Stimulated activated CD4-positive, alpha-beta T cell treated with anti-CD3 and anti-CD28 coated beads, Interleukin-1b, Interleukin-23, amount 100 ng/mL, for 48 hours (primary cell): Measurements from ENCODE around the gene REV1.
"Not testable (repeated sequence)": the region's sequence is repeated elsewhere in the genome, so short reads cannot be mapped to it uniquely, and the experiment has no call there.

Experiments used
- DNase-seq: peaks from one replicate; pipeline ENCODE4 v3.0.0-alpha.2; 2020

The REV1 gene

GRCh38 chr2:99399795-99400194 lies 90.0 kb downstream of the REV1 start:
- no peak for DNase-seq

GRCh38 chr2:99399063-99399462 lies 90.8 kb downstream of the REV1 start:
- no peak for DNase-seq

GRCh38 chr2:99398303-99398702 lies 91.5 kb downstream of the REV1 start:
- no peak for DNase-seq

- no peak for DNase-seq
Observed at GRCh38 chr2:99397266-99397920, 92.4 kb downstream of the REV1 start.

GRCh38 chr2:99395589-99396130 lies 94.2 kb downstream of the REV1 start:
- no peak for DNase-seq

- no peak for DNase-seq
Observed at GRCh38 chr2:99389946-99390345, 99.9 kb downstream of the REV1 start.

GRCh38 chr2:99389371-99389770 lies 100.4 kb downstream of the REV1 start:
- no peak for DNase-seq

- no peak for DNase-seq
Observed at GRCh38 chr2:99388892-99389291, 100.9 kb downstream of the REV1 start.

- no peak for DNase-seq
Observed at GRCh38 chr2:99386011-99386410, 103.8 kb downstream of the REV1 start.

- no peak for DNase-seq
Observed at GRCh38 chr2:99382143-99382542, 107.7 kb downstream of the REV1 start.

- DNase-seq: no peak
Observed at GRCh38 chr2:99380376-99381010, 109.3 kb downstream of the REV1 start.

GRCh38 chr2:99377879-99378278 lies 111.9 kb downstream of the REV1 start:
- no peak for DNase-seq

- DNase-seq: no peak
Observed at GRCh38 chr2:99376254-99376864, 113.5 kb downstream of the REV1 start.

GRCh38 chr2:99374747-99375146 lies 115.1 kb downstream of the REV1 start:
- no peak for DNase-seq

GRCh38 chr2:99373144-99373543 lies 116.7 kb downstream of the REV1 start:
- no peak for DNase-seq

GRCh38 chr2:99368854-99369253 lies 121.0 kb downstream of the REV1 start:
- not testable (repeated sequence) for DNase-seq

- DNase-seq: no peak
Observed at GRCh38 chr2:99365661-99366060, 124.2 kb downstream of the REV1 start.

GRCh38 chr2:99356853-99357252 lies 133.0 kb downstream of the REV1 start:
- DNase-seq: no peak

GRCh38 chr2:99354825-99355224 lies 135.0 kb downstream of the REV1 start:
- DNase-seq: not testable (repeated sequence)

GRCh38 chr2:99354070-99354469 lies 135.7 kb downstream of the REV1 start:
- no peak for DNase-seq
